Measurements from ENCODE around the gene ULBP1. TPM values are rescaled to one million over a fixed set of nuclear protein-coding genes. Genes with fewer than 3 reads are reported as not detected.
"Not testable (repeated sequence)": the region's sequence is repeated elsewhere in the genome, so short reads cannot be mapped to it uniquely, and the experiment has no call there.

ULBP1 gene
- total RNA-seq, 1 donor from 2014 or later: not detected

GRCh38 chr6:149985481-149985937, 21.8 kb downstream of the ULBP1 start:
- Histone ChIP-seq H3K9ac (ENCODE audit: low read depth in 1 of 3, low read length in 3 of 3) (no peak overlapping the region), H3K9me3 (ENCODE audit: control insufficient read depth in 3 of 3, low read length in 3 of 3) (peaks cover 0 to 9% (median 8%) of the 10 kb centered on the region in 3 donors), H3K27ac (ENCODE audit: low read depth, low read length) (no peak overlapping the region), H3K27me3 (ENCODE audit: control insufficient read depth in 3 of 3, insufficient read depth in 3 of 3, low read length in 3 of 3) (peaks cover 65 to 79% (median 78%) of the 10 kb centered on the region in 3 donors), H3K36me3 (ENCODE audit: control insufficient read depth in 3 of 3, insufficient read depth in 3 of 3, low read length in 3 of 3) (no peaks in the 10 kb centered on the region), H3K4me3 (ENCODE audit: low read length in 3 of 3) (no peak overlapping the region), H3K4me1 (ENCODE audit: control insufficient read depth in 3 of 3, insufficient read depth in 3 of 3, low read length in 3 of 3) (peaks cover 4 to 8% (median 8%) of the 10 kb centered on the region in 3 donors)

GRCh38 chr6:149987602-149988107, 23.9 kb downstream of the ULBP1 start:
- Histone ChIP-seq H3K9me3 (ENCODE audit: control insufficient read depth in 3 of 3, low read length in 3 of 3) (peaks cover 0 to 9% (median 8%) of the 10 kb centered on the region in 3 donors), H3K4me3 (ENCODE audit: low read length in 3 of 3) (no peak overlapping the region), H3K36me3 (ENCODE audit: control insufficient read depth in 3 of 3, insufficient read depth in 3 of 3, low read length in 3 of 3) (no peaks in the 10 kb centered on the region), H3K9ac (ENCODE audit: low read depth in 1 of 3, low read length in 3 of 3) (no peak overlapping the region), H3K4me1 (ENCODE audit: control insufficient read depth in 3 of 3, insufficient read depth in 3 of 3, low read length in 3 of 3) (peaks cover 13 to 14% (median 13%) of the 10 kb centered on the region in 3 donors), H3K27ac (ENCODE audit: low read depth, low read length) (no peak overlapping the region), H3K27me3 (ENCODE audit: control insufficient read depth in 3 of 3, insufficient read depth in 3 of 3, low read length in 3 of 3) (peaks cover 80 to 91% (median 82%) of the 10 kb centered on the region in 3 donors)

GRCh38 chr6:149988550-149989346, 25.0 kb downstream of the ULBP1 start:
- Histone ChIP-seq H3K9me3 (ENCODE audit: control insufficient read depth in 3 of 3, low read length in 3 of 3) (peaks cover 0 to 9% (median 8%) of the 10 kb centered on the region in 3 donors), H3K4me3 (ENCODE audit: low read length in 3 of 3) (no peak overlapping the region), H3K36me3 (ENCODE audit: control insufficient read depth in 3 of 3, insufficient read depth in 3 of 3, low read length in 3 of 3) (no peaks in the 10 kb centered on the region), H3K27me3 (ENCODE audit: control insufficient read depth in 3 of 3, insufficient read depth in 3 of 3, low read length in 3 of 3) (peaks cover 80 to 92% (median 82%) of the 10 kb centered on the region in 3 donors), H3K4me1 (ENCODE audit: control insufficient read depth in 3 of 3, insufficient read depth in 3 of 3, low read length in 3 of 3) (peaks cover 13 to 14% (median 13%) of the 10 kb centered on the region in 3 donors), H3K27ac (ENCODE audit: low read depth, low read length) (no peak overlapping the region), H3K9ac (ENCODE audit: low read depth in 1 of 3, low read length in 3 of 3) (no peak overlapping the region)

- peaks cover 13 to 14% (median 13%) of the 10 kb centered on the region in 3 donors for H3K4me1 ChIP-seq (ENCODE audit: control insufficient read depth in 3 of 3, insufficient read depth in 3 of 3, low read length in 3 of 3)
- peaks cover 82 to 97% (median 84%) of the 10 kb centered on the region in 3 donors for H3K27me3 ChIP-seq (ENCODE audit: control insufficient read depth in 3 of 3, insufficient read depth in 3 of 3, low read length in 3 of 3)
- H3K36me3 ChIP-seq (ENCODE audit: control insufficient read depth in 3 of 3, insufficient read depth in 3 of 3, low read length in 3 of 3): no peaks in the 10 kb centered on the region
- no peak overlapping the region for H3K9ac ChIP-seq (ENCODE audit: low read depth in 1 of 3, low read length in 3 of 3)
- H3K27ac ChIP-seq (ENCODE audit: low read depth, low read length): no peak overlapping the region
- H3K9me3 ChIP-seq (ENCODE audit: control insufficient read depth in 3 of 3, low read length in 3 of 3): peaks cover 0 to 9% (median 8%) of the 10 kb centered on the region in 3 donors
- peak overlapping the region in 1 of 3 donors; percentile 17 for H3K4me3 ChIP-seq (ENCODE audit: low read length in 3 of 3)
Observed at GRCh38 chr6:149990212-149990660, 26.5 kb downstream of the ULBP1 start.

- Histone ChIP-seq H3K9ac (ENCODE audit: low read depth in 1 of 3, low read length in 3 of 3) (no peak overlapping the region), H3K27me3 (ENCODE audit: control insufficient read depth in 3 of 3, insufficient read depth in 3 of 3, low read length in 3 of 3) (peaks cover 82 to 97% (median 84%) of the 10 kb centered on the region in 3 donors), H3K36me3 (ENCODE audit: control insufficient read depth in 3 of 3, insufficient read depth in 3 of 3, low read length in 3 of 3) (no peaks in the 10 kb centered on the region), H3K4me3 (ENCODE audit: low read length in 3 of 3) (peak overlapping the region in 2 of 3 donors; percentile 17 to 61), H3K9me3 (ENCODE audit: control insufficient read depth in 3 of 3, low read length in 3 of 3) (peaks cover 0 to 9% (median 8%) of the 10 kb centered on the region in 3 donors), H3K4me1 (ENCODE audit: control insufficient read depth in 3 of 3, insufficient read depth in 3 of 3, low read length in 3 of 3) (peaks cover 13 to 14% (median 13%) of the 10 kb centered on the region in 3 donors), H3K27ac (ENCODE audit: low read depth, low read length) (no peak overlapping the region)
Observed at GRCh38 chr6:149990661-149991471, 27.1 kb downstream of the ULBP1 start.

GRCh38 chr6:149991472-149991795, 27.7 kb downstream of the ULBP1 start:
- not testable (repeated sequence) for H3K9me3 ChIP-seq (ENCODE audit: control insufficient read depth in 3 of 3, low read length in 3 of 3); H3K27ac ChIP-seq (ENCODE audit: low read depth, low read length); H3K36me3 ChIP-seq (ENCODE audit: control insufficient read depth in 3 of 3, insufficient read depth in 3 of 3, low read length in 3 of 3); H3K9ac ChIP-seq (ENCODE audit: low read depth in 1 of 3, low read length in 3 of 3); H3K4me3 ChIP-seq (ENCODE audit: low read length in 3 of 3)
- Histone ChIP-seq H3K27me3 (ENCODE audit: control insufficient read depth in 3 of 3, insufficient read depth in 3 of 3, low read length in 3 of 3) (peaks cover 81 to 97% (median 84%) of the 10 kb centered on the region in 3 donors), H3K4me1 (ENCODE audit: control insufficient read depth in 3 of 3, insufficient read depth in 3 of 3, low read length in 3 of 3) (peaks cover 13 to 14% (median 13%) of the 10 kb centered on the region in 3 donors)

- Histone ChIP-seq H3K36me3 (ENCODE audit: control insufficient read depth in 3 of 3, insufficient read depth in 3 of 3, low read length in 3 of 3) (no peaks in the 10 kb centered on the region), H3K9me3 (ENCODE audit: control insufficient read depth in 3 of 3, low read length in 3 of 3) (peaks cover 0 to 9% (median 8%) of the 10 kb centered on the region in 3 donors), H3K27me3 (ENCODE audit: control insufficient read depth in 3 of 3, insufficient read depth in 3 of 3, low read length in 3 of 3) (peaks cover 80 to 96% (median 82%) of the 10 kb centered on the region in 3 donors), H3K9ac (ENCODE audit: low read depth in 1 of 3, low read length in 3 of 3) (no peak overlapping the region), H3K4me3 (ENCODE audit: low read length in 3 of 3) (no peak overlapping the region), H3K4me1 (ENCODE audit: control insufficient read depth in 3 of 3, insufficient read depth in 3 of 3, low read length in 3 of 3) (peaks cover 13 to 14% (median 13%) of the 10 kb centered on the region in 3 donors), H3K27ac (ENCODE audit: low read depth, low read length) (no peak overlapping the region)
Observed at GRCh38 chr6:149991838-149992237, 28.1 kb downstream of the ULBP1 start.

GRCh38 chr6:149995235-149995750, 31.6 kb downstream of the ULBP1 start:
- Histone ChIP-seq H3K4me3 (ENCODE audit: low read length in 3 of 3) (no peak overlapping the region), H3K27ac (ENCODE audit: low read depth, low read length) (no peak overlapping the region), H3K27me3 (ENCODE audit: control insufficient read depth in 3 of 3, insufficient read depth in 3 of 3, low read length in 3 of 3) (peaks cover 61 to 85% (median 72%) of the 10 kb centered on the region in 3 donors), H3K36me3 (ENCODE audit: control insufficient read depth in 3 of 3, insufficient read depth in 3 of 3, low read length in 3 of 3) (no peaks in the 10 kb centered on the region), H3K9me3 (ENCODE audit: control insufficient read depth in 3 of 3, low read length in 3 of 3) (no peaks in the 10 kb centered on the region), H3K9ac (ENCODE audit: low read depth in 1 of 3, low read length in 3 of 3) (no peak overlapping the region), H3K4me1 (ENCODE audit: control insufficient read depth in 3 of 3, insufficient read depth in 3 of 3, low read length in 3 of 3) (peaks cover 7 to 9% (median 8%) of the 10 kb centered on the region in 3 donors)

GRCh38 chr6:149995971-149996370, 32.2 kb downstream of the ULBP1 start:
- Histone ChIP-seq H3K9ac (ENCODE audit: low read depth in 1 of 3, low read length in 3 of 3) (no peak overlapping the region), H3K27ac (ENCODE audit: low read depth, low read length) (no peak overlapping the region), H3K9me3 (ENCODE audit: control insufficient read depth in 3 of 3, low read length in 3 of 3) (no peaks in the 10 kb centered on the region), H3K4me1 (ENCODE audit: control insufficient read depth in 3 of 3, insufficient read depth in 3 of 3, low read length in 3 of 3) (peaks cover under 1 to 5% (median 1%) of the 10 kb centered on the region in 3 donors), H3K36me3 (ENCODE audit: control insufficient read depth in 3 of 3, insufficient read depth in 3 of 3, low read length in 3 of 3) (no peaks in the 10 kb centered on the region), H3K4me3 (ENCODE audit: low read length in 3 of 3) (no peak overlapping the region), H3K27me3 (ENCODE audit: control insufficient read depth in 3 of 3, insufficient read depth in 3 of 3, low read length in 3 of 3) (peaks cover 54 to 84% (median 71%) of the 10 kb centered on the region in 3 donors)
